GM04503 (cell line): Measurements from ENCODE around the gene CD34.

Experiments used
- DNase-seq: peaks from one replicate; pipeline ENCODE4 v3.0.0-alpha.2; 2012; ENCODE audit warnings: low read depth

The CD34 gene

DNA sequence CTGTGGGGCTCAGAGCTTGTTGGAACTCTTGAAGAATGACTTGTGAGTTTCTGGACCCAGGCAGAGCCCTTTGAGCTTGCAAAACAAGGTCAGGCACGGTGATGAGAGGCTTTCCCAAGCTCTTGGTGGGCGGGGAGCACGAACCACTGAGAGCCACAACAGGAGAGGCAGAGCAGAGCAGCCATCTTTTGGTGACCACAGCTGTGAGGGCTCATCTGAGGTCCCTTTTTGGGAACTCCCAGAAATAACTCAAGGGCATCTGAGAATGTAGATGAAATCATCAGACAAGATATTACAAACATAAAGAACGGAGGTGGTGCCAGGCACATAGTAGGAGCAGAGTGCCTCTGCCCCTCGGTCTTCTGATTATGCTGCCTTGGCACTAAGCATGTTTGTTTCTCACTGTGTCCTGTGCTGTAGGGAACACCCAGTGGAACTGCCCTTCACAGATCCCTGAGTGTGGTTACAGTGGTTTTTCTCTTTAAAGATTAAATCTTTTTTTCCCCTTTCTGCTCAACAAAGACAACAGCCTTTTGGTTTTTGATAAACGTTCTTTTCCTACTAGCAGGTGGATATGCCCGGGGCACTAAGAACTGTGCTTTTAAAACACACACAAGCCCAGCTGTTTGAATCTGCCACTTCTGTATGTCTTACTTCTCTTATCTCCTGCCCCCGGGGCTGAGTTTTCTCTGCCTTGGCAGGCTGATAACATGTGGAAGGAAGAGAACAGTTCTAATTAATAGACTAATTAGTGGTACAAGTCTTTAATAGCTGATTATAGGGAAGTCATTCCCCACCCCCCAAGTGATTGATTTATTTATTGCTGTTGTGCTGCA lies 37.7 kb downstream of the CD34 start:
- DNase-seq = no peak

DNA sequence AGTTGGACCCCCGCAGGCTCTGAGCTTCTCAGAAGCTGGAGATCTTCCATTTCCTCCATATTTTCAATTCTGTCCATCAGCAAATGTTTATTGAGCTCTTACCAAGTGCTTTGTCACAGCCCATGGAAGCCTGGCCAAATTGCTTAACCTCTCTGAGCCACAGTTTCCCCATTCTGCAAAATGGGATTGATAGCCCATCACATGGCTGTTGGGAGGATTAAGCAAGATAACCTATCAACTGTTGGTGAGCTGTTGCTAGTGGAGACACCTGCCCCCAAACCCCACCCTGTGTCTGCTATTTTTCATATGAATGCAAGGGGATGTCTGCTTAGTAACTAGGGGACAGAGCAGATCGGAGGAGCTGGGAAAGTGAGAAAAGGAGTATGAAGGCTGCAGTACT lies 38.3 kb downstream of the CD34 start:
- DNase-seq = no peak

GRCh38 chr1:207871117-207871649 lies 39.7 kb downstream of the CD34 start:
- DNase-seq = no peak

DNA sequence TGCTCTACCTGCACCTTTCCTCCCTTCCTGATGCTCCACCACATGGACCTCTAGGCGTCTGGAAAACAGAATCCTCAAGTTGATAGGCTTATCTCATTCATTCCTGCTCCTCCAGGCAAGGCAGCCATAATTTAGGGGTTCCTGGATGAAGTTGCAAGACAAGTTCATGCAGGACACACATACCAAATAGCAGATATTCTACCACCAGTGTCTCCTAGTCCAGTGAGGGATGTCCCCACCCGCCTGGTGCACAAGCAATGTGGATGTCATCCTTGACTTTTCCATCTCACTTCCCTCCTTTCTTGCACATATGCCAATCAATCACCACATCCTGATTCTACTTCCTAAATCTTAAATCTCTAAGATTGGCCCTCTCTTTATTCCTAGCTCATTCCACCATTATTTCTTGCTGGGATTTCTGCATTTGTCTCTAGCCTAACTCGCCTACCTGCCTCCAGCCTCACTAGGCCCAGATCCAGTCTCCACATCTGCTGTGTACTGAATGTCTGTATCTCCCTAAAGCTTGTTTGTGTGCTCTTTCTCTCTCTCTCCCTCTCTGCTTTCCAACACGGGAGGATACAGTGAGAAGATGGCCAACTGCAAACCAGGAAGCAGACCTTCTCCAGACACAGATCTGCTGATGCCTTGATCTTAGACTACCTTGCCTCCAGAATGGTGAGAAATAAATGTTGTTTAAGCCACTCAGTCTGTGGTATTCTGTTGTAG lies 40.5 kb downstream of the CD34 start:
- DNase-seq = no peak

DNA sequence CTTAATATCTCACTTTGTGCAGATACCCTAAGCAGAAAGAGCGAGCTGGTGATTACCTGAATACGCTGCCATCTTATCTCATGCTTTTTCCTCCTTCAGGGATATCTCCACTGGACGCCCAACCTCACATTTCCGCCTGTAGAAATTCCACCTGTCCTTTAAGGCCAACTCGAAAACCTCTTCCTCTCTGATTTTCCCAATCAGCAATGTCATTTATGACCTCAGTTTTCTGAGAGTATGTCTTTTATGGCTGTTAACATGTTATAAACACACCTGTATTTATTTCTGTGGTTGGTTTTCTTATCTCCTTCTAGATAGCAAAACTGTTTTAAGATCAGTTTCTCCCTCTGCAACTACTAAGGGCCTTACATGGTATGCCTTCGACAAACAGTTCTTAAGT lies 41.1 kb downstream of the CD34 start:
- DNase-seq = no peak

DNA sequence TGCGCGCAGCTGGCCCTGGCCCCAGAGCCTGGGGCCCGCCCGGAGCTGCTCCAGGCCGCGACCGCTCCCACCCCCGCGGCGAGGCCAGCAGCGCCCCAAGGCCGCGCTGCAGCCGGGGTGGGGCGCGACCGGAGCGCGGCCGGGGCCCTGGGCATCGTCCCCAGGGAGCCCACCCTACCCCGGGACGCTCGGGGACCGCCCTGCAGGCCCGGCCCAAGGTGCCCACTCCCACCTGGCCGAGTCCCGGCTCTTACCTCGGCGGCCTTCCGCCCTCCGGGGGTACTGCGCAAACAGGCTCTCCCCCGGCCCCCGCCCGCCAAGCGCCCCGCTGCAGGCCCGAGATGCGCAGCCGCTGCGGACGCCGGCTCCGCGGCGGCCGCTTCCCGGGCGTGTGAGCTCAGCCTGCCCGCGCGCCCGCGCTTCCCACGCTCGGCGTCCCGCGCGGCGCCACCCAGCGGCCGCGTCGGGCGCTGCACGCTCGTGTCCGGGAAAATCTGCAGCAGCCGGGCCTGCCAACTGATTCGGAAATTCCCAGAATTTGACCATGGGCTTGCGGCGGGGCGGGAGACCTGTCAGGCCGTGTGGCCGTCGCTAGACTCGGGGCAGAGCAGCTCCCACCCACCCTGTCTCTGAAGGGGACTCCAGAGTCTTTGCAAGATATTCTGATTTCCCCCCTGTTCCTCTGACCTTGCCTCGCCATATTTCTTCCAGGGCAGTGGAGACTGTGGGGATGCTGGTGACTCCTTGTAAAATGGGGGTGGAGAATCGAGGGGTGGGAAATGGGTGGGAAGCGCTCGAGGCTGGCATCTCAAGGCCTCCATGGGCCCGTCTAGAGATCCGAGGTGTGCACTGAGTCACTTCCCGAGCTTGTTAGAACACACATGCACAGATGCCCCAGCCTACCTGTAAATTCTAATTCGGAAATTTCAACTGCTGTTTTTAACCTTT lies 41.9 kb downstream of the CD34 start:
- DNase-seq = no peak

DNA sequence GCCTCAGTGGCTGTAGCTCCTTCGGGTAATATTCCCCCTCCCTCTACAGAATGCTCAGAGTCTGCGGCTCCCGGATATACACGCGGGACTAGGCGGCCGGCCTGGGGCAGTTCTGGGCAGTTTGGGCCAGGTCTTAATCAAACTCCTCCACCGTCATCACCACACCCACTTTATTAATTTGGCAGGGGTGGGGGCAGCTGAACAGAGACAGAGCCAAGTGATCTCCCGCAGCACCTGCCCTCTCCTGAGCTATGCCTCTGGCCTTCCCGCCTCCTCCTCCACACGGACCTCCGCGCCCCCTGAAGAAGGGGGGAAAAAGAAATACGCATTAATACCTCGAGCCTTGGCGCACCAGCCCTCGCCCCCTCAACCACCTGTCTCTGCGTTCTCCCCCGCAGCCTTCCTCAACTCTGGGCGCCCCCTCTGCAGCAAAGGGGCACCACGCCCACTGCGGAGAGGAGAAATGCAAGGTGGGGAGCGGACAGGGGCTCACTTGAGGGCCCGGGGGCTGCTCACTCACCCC lies 42.6 kb downstream of the CD34 start:
- no peak for DNase-seq

DNA sequence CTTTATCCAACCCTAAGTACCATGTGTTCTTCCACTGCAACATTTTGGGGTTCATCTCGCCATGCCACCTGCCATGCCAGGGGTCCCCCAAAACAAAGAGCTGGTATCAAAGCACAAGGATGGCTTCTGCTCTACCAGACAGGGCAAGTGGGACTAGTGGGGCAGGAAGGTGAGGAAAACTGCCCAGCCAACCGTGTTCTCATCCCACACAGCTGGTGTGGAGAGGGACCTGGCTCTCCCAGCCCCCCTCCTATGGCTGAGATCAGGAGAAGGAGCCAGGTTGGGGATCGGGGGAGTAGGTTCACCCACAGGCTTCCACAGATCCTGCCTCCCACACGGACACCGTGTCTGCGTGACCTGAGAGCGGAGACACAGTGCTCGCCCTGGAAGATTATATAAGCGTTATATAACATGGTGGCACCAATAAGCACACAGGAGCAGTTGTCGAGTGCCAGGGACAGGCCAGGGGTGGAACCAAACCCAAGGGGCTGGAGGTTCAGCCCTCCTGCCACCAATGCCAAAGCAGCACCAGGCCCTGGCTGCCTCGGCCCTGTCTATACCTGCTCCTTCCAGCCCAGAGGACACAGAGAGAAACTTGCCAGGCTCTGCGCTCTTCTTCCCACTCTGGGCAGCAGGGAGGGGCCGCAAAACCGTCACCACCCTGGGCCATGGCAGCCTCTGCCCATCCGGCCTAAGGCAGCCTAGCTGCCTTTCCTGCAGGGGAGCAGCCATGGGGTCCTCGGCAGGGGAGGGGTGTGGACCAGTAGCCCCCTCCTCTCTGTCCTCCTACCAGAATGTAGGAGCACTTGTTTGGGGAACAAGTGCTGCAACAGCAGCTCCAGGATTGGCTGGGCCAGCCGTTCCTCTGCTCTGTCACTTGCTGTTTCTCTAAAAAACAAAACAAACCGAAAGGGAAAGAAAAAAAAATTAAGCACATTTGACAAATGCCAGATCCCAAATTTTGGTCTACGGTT lies 43.5 kb downstream of the CD34 start:
- no peak for DNase-seq

- no peak for DNase-seq
Measured at GRCh38 chr1:207866471-207867135, 44.3 kb downstream of the CD34 start.

DNA sequence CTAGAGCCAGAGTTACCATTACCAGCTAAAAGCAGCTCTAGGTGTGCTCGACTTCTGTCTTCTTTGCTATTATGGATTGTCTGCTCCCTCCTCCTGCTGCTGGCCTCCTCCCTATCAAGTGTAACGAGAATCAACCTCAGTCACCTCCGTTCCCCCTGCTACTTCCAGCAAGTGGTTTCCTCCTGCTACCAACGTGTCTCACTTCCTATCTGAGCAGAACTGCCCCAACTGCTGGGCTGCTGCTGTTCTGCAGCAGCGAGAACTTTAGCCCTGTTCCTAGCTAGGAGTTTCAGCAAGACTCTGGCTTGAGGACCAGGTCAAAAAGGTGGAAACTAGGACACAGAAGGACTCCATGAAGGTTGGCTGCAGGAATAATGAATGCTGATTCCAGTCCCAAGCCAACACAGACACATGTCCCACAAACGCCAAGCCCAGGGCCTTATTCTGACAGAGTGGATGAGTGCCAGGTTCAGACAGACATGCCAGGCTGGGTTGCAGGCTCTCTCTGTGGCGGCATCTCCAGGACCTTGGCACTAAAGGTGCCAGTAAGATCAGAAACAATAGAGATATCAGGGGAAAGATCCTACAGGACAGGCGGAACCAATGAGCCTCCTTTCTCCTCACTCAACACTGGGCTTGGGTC lies 46.9 kb downstream of the CD34 start:
- DNase-seq = no peak

GRCh38 chr1:207862241-207862787 lies 48.6 kb downstream of the CD34 start:
- no peak for DNase-seq

DNA sequence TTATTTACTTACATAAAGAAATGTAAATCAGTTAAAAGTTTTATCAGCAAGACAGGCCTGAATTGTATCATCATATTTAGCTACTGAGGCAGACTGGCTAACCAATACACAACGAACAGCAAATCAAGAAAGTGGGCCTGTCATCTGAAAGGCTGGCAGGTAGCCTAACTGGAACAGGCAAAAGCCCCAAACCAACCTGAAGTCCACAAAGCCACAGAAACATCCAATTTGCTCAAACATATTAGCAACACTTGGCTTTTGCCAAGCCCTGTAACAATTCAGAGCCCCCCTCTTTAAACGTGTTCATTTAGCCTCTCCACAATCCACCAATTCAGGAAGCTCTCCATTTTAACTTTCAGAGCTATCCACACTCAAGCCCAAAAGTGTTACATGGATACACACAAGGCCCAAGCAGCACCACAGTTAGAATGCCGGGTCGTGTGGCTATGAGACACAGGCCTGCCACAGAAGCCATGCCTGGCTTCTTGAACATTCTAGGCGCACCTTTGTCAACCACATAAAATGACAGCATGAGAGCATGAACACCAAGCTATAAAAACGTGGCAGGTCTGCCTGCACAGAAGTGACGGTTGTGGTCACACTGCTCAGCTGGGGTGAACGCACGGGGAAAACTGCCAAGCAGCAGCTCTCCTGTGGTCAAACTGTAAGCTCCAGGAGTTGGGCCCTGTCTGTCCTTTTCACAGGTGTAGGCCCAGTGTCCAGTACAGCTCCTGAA lies 49.3 kb downstream of the CD34 start:
- DNase-seq = no peak

- DNase-seq = no peak
Measured at GRCh38 chr1:207860531-207860930, 50.4 kb downstream of the CD34 start.

DNA sequence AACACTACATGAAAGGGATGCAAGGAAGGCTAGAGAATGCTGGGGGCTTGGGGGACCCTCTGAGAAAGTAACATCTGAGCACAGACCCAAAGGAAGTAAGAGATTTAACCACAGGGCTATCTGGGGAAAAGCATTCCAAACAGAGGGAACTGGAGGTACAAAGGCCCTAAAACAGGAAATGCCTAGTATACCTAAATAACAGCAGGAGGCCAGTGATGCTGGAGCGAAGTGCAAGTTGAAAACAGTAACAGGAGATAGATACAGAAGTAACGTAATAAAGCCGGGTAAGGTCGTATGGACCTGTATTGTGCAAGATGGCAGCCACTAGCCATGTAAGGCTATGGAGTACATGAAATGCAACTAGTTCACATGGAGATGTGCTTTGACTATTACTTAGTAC lies 52.1 kb downstream of the CD34 start:
- no peak for DNase-seq

GRCh38 chr1:207858281-207858680 lies 52.6 kb downstream of the CD34 start:
- DNase-seq = no peak

- DNase-seq = no peak
Measured at GRCh38 chr1:207857447-207857846, 53.5 kb downstream of the CD34 start.

DNA sequence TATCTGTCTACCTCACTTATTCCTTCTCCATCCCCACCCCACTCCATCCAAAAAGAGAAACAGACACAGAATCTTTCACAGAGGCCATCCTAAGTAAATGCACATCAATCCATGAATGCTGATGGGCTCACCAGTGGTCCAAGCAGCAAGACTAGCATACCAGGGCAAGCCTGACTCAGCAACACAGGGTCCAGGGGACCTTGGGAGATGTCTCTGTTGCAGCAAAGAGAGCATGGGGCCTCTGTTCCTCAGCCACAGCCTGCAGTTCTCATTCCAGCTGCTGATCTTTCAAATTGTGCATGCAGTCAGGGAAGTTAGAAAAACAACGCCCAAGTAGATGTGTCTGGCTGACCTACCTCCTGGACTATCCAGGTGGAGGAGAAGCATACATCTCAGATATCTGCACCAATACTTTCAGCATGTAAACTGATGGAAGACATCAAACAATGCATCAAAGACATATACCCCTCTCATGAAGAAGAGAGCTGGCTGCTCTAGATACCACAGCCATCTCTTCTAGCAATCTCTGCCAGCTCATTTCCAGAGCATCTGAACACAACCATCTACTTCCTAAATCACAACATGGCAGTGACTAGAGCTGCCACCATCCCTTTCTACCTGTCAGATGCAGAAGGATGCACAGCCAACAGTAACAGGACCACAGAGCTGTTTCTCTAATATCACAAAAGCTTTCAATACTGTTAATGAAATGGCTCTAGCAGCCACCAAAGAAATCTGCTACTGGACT lies 54.5 kb downstream of the CD34 start:
- no peak for DNase-seq

DNA sequence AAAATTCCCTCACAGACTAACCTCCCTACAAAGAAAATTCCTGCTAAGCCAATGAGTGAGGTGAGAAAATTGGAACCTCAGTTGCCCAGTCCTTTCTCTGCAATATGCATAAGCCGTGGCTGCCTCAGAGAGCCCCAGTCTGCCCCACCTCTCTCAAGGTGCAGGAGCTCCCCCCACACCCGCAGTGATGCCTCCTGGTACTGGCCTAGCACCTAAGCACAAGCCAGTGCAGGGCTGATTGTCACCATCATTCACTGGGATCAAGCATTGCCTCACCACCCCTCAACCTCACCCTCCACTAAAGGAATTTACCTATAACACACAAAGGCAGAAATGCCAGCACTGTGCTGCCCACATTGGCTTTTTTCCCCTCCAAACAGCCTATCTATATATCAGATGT lies 56.9 kb downstream of the CD34 start:
- DNase-seq = no peak
